ENCODE results near the gene ARID2. TPM values are rescaled to one million over a fixed set of nuclear protein-coding genes. Genes with fewer than 3 reads are reported as not detected.

Gene ARID2
- 10 to 100 TPM; 25.5 to 26.7 TPM for total RNA-seq
- 12.9 TPM for polyA plus RNA-seq

- Histone ChIP-seq H3K4me1 (ENCODE audit: insufficient read depth, low read length) (peaks cover 40% of the 10 kb centered on the region), H3K27ac (ENCODE audit: low read depth, low read length) (peak within 1 kb of the TSS; percentile 96), H3K36me3 (ENCODE audit: insufficient read depth, low read length) (no peaks in the 10 kb centered on the region), H3K27me3 (ENCODE audit: insufficient read depth, low read length, poor library complexity, severe bottlenecking) (no peaks in the 10 kb centered on the region), H3K4me3 (ENCODE audit: low read length) (peak within 1 kb of the TSS; percentile 94), H3K9me3 (ENCODE audit: low read length) (no peaks in the 10 kb centered on the region)
- H3K27ac Mint-ChIP-seq: peak within 1 kb of the TSS; percentile 84 to 100 (median 98)
- ChIA-PET POLR2A (interaction anchor here (0.8 to 4.5 kb wide), 6 partner anchors 9 to 642 kb away, joined by 3 to 29 read pairs (median 5); no protein-coding TSS in a partner anchor), CTCF (interaction anchor here (1.1 to 7.2 kb wide), 10 partner anchors 10 to 263 kb away, joined by 3 to 45 read pairs (median 6); no protein-coding TSS in a partner anchor)
- H3K4me1 Mint-ChIP-seq: peaks cover 33 to 58% (median 45%) of the 10 kb centered on the region in 3 donors
- no peaks in the 10 kb centered on the region for H3K27me3 Mint-ChIP-seq
- H3K4me3 Mint-ChIP-seq: peak within 1 kb of the TSS; percentile 92 to 99 (median 98)
- no peaks in the 10 kb centered on the region for H3K9me3 Mint-ChIP-seq
- H3K36me3 Mint-ChIP-seq: peaks cover 0 to 45% (median 0%) of the 10 kb centered on the region in 3 donors
- peak; percentile 56 to 80 (median 70) for DNase-seq
These were observed at the start of gene ARID2 for GRCh38 chr12:45729233-45730083. Gene ARID2, plus strand, starts transcription at chr12:45729706. Its CDS starts 131 bp downstream, at chr12:45729837.

GRCh38 chr12:45680362-45680761 lies 49.1 kb upstream of the ARID2 start:
- H3K4me3 Mint-ChIP-seq: no peak overlapping the region
- Histone ChIP-seq H3K36me3 (ENCODE audit: insufficient read depth, low read length) (no peaks in the 10 kb centered on the region), H3K9me3 (ENCODE audit: low read length) (no peaks in the 10 kb centered on the region), H3K4me1 (ENCODE audit: insufficient read depth, low read length) (no peaks in the 10 kb centered on the region), H3K27ac (ENCODE audit: low read depth, low read length) (no peak overlapping the region), H3K4me3 (ENCODE audit: low read length) (no peak overlapping the region), H3K27me3 (ENCODE audit: insufficient read depth, low read length, poor library complexity, severe bottlenecking) (no peaks in the 10 kb centered on the region)
- H3K27ac Mint-ChIP-seq: peak overlapping the region in 1 of 8 donors; percentile 8
- no peaks in the 10 kb centered on the region for H3K4me1 Mint-ChIP-seq
- peaks cover 0 to 3% (median 0%) of the 10 kb centered on the region in 3 donors for H3K36me3 Mint-ChIP-seq
- ChIA-PET CTCF (no interaction called here), POLR2A (no interaction called here)
- no peaks in the 10 kb centered on the region for H3K9me3 Mint-ChIP-seq
- H3K27me3 Mint-ChIP-seq: peaks cover 0 to 4% of the 10 kb centered on the region in 2 donors
- no peak for DNase-seq

GRCh38 chr12:45681465-45681864 lies 48.0 kb upstream of the ARID2 start:
- H3K4me1 ChIP-seq (ENCODE audit: insufficient read depth, low read length): no peaks in the 10 kb centered on the region
- no peak overlapping the region for H3K27ac ChIP-seq (ENCODE audit: low read depth, low read length)
- CTCF ChIA-PET: no interaction called here
- no peaks in the 10 kb centered on the region for H3K27me3 ChIP-seq (ENCODE audit: insufficient read depth, low read length, poor library complexity, severe bottlenecking)
- Mint-ChIP-seq H3K36me3 (peaks cover 0 to 3% (median 0%) of the 10 kb centered on the region in 3 donors), H3K4me3 (no peak overlapping the region), H3K27me3 (peaks cover 0 to 4% of the 10 kb centered on the region in 2 donors), H3K9me3 (no peaks in the 10 kb centered on the region), H3K27ac (no peak overlapping the region), H3K4me1 (no peaks in the 10 kb centered on the region)
- H3K36me3 ChIP-seq (ENCODE audit: insufficient read depth, low read length): no peaks in the 10 kb centered on the region
- no peaks in the 10 kb centered on the region for H3K9me3 ChIP-seq (ENCODE audit: low read length)
- POLR2A ChIA-PET: no interaction called here
- no peak overlapping the region for H3K4me3 ChIP-seq (ENCODE audit: low read length)
- no peak for DNase-seq

GRCh38 chr12:45685680-45686079 lies 43.8 kb upstream of the ARID2 start:
- ChIA-PET POLR2A (no interaction called here), CTCF (no interaction called here)
- H3K27ac Mint-ChIP-seq: no peak overlapping the region
- DNase-seq: no peak
- H3K36me3 Mint-ChIP-seq: no peaks in the 10 kb centered on the region
- no peaks in the 10 kb centered on the region for H3K9me3 Mint-ChIP-seq
- peaks cover 6 to 12% of the 10 kb centered on the region in 2 donors for H3K27me3 Mint-ChIP-seq
- H3K4me3 Mint-ChIP-seq: no peak overlapping the region
- no peaks in the 10 kb centered on the region for H3K36me3 ChIP-seq (ENCODE audit: insufficient read depth, low read length)
- H3K27me3 ChIP-seq (ENCODE audit: insufficient read depth, low read length, poor library complexity, severe bottlenecking): no peaks in the 10 kb centered on the region
- H3K4me1 ChIP-seq (ENCODE audit: insufficient read depth, low read length): no peaks in the 10 kb centered on the region
- no peaks in the 10 kb centered on the region for H3K9me3 ChIP-seq (ENCODE audit: low read length)
- H3K4me3 ChIP-seq (ENCODE audit: low read length): no peak overlapping the region
- H3K27ac ChIP-seq (ENCODE audit: low read depth, low read length): no peak overlapping the region
- no peaks in the 10 kb centered on the region for H3K4me1 Mint-ChIP-seq

- Histone ChIP-seq H3K36me3 (ENCODE audit: insufficient read depth, low read length) (no peaks in the 10 kb centered on the region), H3K4me1 (ENCODE audit: insufficient read depth, low read length) (no peaks in the 10 kb centered on the region), H3K9me3 (ENCODE audit: low read length) (no peaks in the 10 kb centered on the region), H3K27me3 (ENCODE audit: insufficient read depth, low read length, poor library complexity, severe bottlenecking) (no peaks in the 10 kb centered on the region), H3K27ac (ENCODE audit: low read depth, low read length) (no peak overlapping the region), H3K4me3 (ENCODE audit: low read length) (no peak overlapping the region)
- CTCF ChIA-PET: no interaction called here
- no peaks in the 10 kb centered on the region for H3K9me3 Mint-ChIP-seq
- no peak overlapping the region for H3K4me3 Mint-ChIP-seq
- peaks cover 3 to 12% of the 10 kb centered on the region in 2 donors for H3K27me3 Mint-ChIP-seq
- POLR2A ChIA-PET: no interaction called here
- no peaks in the 10 kb centered on the region for H3K36me3 Mint-ChIP-seq
- no peak overlapping the region for H3K27ac Mint-ChIP-seq
- DNase-seq: no peak
- H3K4me1 Mint-ChIP-seq: no peaks in the 10 kb centered on the region
These were observed 42.2 kb upstream of the ARID2 start for GRCh38 chr12:45687081-45688015.

- Mint-ChIP-seq H3K27ac (no peak overlapping the region), H3K36me3 (no peaks in the 10 kb centered on the region), H3K4me3 (no peak overlapping the region), H3K9me3 (no peaks in the 10 kb centered on the region), H3K4me1 (no peaks in the 10 kb centered on the region), H3K27me3 (peaks cover 2 to 12% of the 10 kb centered on the region in 2 donors)
- Histone ChIP-seq H3K36me3 (ENCODE audit: insufficient read depth, low read length) (no peaks in the 10 kb centered on the region), H3K4me3 (ENCODE audit: low read length) (no peak overlapping the region), H3K27me3 (ENCODE audit: insufficient read depth, low read length, poor library complexity, severe bottlenecking) (no peaks in the 10 kb centered on the region), H3K27ac (ENCODE audit: low read depth, low read length) (no peak overlapping the region), H3K4me1 (ENCODE audit: insufficient read depth, low read length) (no peaks in the 10 kb centered on the region), H3K9me3 (ENCODE audit: low read length) (no peaks in the 10 kb centered on the region)
- DNase-seq: no peak
- ChIA-PET POLR2A (no interaction called here), CTCF (no interaction called here)
These were observed 41.3 kb upstream of the ARID2 start for GRCh38 chr12:45688183-45688582.

- Mint-ChIP-seq H3K27ac (no peak overlapping the region), H3K4me3 (no peak overlapping the region), H3K27me3 (peaks cover 0 to 2% of the 10 kb centered on the region in 2 donors), H3K9me3 (no peaks in the 10 kb centered on the region), H3K4me1 (no peaks in the 10 kb centered on the region), H3K36me3 (peaks cover 0 to 3% (median 0%) of the 10 kb centered on the region in 3 donors)
- Histone ChIP-seq H3K27me3 (ENCODE audit: insufficient read depth, low read length, poor library complexity, severe bottlenecking) (no peaks in the 10 kb centered on the region), H3K36me3 (ENCODE audit: insufficient read depth, low read length) (no peaks in the 10 kb centered on the region), H3K4me3 (ENCODE audit: low read length) (no peak overlapping the region), H3K27ac (ENCODE audit: low read depth, low read length) (no peak overlapping the region), H3K9me3 (ENCODE audit: low read length) (no peaks in the 10 kb centered on the region), H3K4me1 (ENCODE audit: insufficient read depth, low read length) (no peaks in the 10 kb centered on the region)
- ChIA-PET POLR2A (no interaction called here), CTCF (no interaction called here)
- no peak for DNase-seq
These were observed 34.5 kb upstream of the ARID2 start for GRCh38 chr12:45695035-45695434.

DNA sequence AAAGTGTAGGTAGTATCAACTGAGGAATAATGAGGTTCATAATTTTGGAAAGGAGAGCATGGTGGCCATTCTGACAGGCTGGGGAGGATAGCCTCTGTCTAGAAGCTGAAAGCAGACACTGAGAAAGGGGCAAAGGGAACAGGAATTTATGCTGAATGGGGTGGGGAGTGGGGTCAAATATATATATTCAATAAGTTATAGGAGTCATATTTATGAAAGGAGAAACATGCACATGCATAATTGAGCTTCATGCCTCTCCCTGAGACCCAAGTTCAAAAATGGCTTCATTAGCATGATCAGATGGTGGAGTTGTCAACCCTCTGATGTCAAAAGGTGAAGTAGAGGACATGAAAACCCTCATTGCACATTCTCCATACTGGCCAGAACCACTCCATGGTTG lies 33.9 kb upstream of the ARID2 start:
- Mint-ChIP-seq H3K9me3 (no peaks in the 10 kb centered on the region), H3K27ac (peak overlapping the region in 1 of 8 donors; percentile 4), H3K36me3 (peaks cover 0 to 3% (median 0%) of the 10 kb centered on the region in 3 donors), H3K4me3 (no peak overlapping the region), H3K4me1 (no peaks in the 10 kb centered on the region), H3K27me3 (no peaks in the 10 kb centered on the region)
- DNase-seq: no peak
- Histone ChIP-seq H3K27ac (ENCODE audit: low read depth, low read length) (no peak overlapping the region), H3K36me3 (ENCODE audit: insufficient read depth, low read length) (no peaks in the 10 kb centered on the region), H3K27me3 (ENCODE audit: insufficient read depth, low read length, poor library complexity, severe bottlenecking) (no peaks in the 10 kb centered on the region), H3K9me3 (ENCODE audit: low read length) (no peaks in the 10 kb centered on the region), H3K4me1 (ENCODE audit: insufficient read depth, low read length) (no peaks in the 10 kb centered on the region), H3K4me3 (ENCODE audit: low read length) (no peak overlapping the region)
- ChIA-PET CTCF (no interaction called here), POLR2A (no interaction called here)
